IMR-90 (cell line): ENCODE results near the gene PATL2. TPM values are rescaled to one million over a fixed set of nuclear protein-coding genes. Genes with fewer than 3 reads are reported as not detected.
"Not testable (repeated sequence)": the region's sequence is repeated elsewhere in the genome, so short reads cannot be mapped to it uniquely, and the experiment has no call there.

ENCODE experiments used
- ATAC-seq: fragments of 200-7000 bp; cut with Tn5 transposase; 2 replicates; pipeline ENCODE4 v1.9.1; 2020; ENCODE audit warnings: low read depth, mild to moderate bottlenecking, moderate library complexity
- BruUV-seq: library from RNA; stranded (reverse); fragments of 400-500 nt; replicated peaks from 2 replicates; lab custom pipeline; 2021; lab: Mats Ljungman, UMichigan
- CTCF ChIA-PET: fragments of 300-600 bp; formaldehyde crosslinking; extraction: SDS; loops from one replicate; lab custom pipeline; 2021; ENCODE audit warnings: antibody characterized with exemption; lab: Yijun Ruan, JAX
- POLR2A ChIA-PET: fragments of 300-600 bp; sonication (Branson Sonifier 250); formaldehyde crosslinking; loops from one replicate; lab custom pipeline; 2022; ENCODE audit warnings: antibody characterized with exemption; ENCODE audit not compliant: unreplicated experiment; lab: Charles Lee
- DNase-seq: peaks from one replicate; pipeline ENCODE4 v3.0.0; 2013
- H2AFZ ChIP-seq: replicated peaks from 2 replicates; pipeline ENCODE3; 2013; ENCODE audit warnings: low read length, mild to moderate bottlenecking; ENCODE audit not compliant: poor library complexity
- H2AK5ac ChIP-seq: 2 replicates; pipeline ENCODE4 v1.6.1; 2013; ENCODE audit warnings: low read depth, low read length, inconsistent platforms
- H2AK9ac ChIP-seq: replicated peaks from 2 replicates; pipeline ENCODE3; 2013; ENCODE audit warnings: mild to moderate bottlenecking, low read depth, low read length, moderate library complexity; ENCODE audit not compliant: poor library complexity
- H2BK120ac ChIP-seq: 2 replicates; pipeline ENCODE4 v1.6.1; 2013; ENCODE audit warnings: low read depth, low read length, inconsistent platforms
- H2BK15ac ChIP-seq: 3 replicates; pipeline ENCODE4 v1.6.1; 2013; ENCODE audit warnings: low read depth, low read length, inconsistent platforms
- H2BK20ac ChIP-seq: 2 replicates; pipeline ENCODE4 v1.6.1; 2013; ENCODE audit warnings: low read depth, mild to moderate bottlenecking, inconsistent platforms, low read length, moderate library complexity
- H2BK5ac ChIP-seq: 2 replicates; pipeline ENCODE4 v1.6.1; 2013; ENCODE audit warnings: mild to moderate bottlenecking, low read depth, low read length, inconsistent platforms; ENCODE audit not compliant: poor library complexity, severe bottlenecking
- H3K14ac ChIP-seq: replicated peaks from 2 replicates; pipeline ENCODE4 v1.6.1; 2013; ENCODE audit warnings: low read depth, low read length, inconsistent platforms
- H3K18ac ChIP-seq: 2 replicates; pipeline ENCODE4 v1.6.1; 2013; ENCODE audit warnings: low read depth, low read length, control low read depth
- H3K23ac ChIP-seq: 2 replicates; pipeline ENCODE4 v1.6.1; 2013; ENCODE audit warnings: low read depth, low read length, inconsistent platforms
- H3K27ac ChIP-seq: 2 replicates; pipeline ENCODE4 v1.5.1; 2013; ENCODE audit warnings: mild to moderate bottlenecking, control low read depth, low read length; ENCODE audit not compliant: insufficient read depth
- H3K27me3 ChIP-seq: 2 replicates; pipeline ENCODE4 v1.6.1; 2013; ENCODE audit warnings: low read length; ENCODE audit not compliant: control insufficient read depth, insufficient read depth
- H3K36me3 ChIP-seq: 2 replicates; pipeline ENCODE4 v1.6.1; 2013; ENCODE audit warnings: low read length, mixed read lengths; ENCODE audit not compliant: control insufficient read depth, insufficient read depth
- H3K4ac ChIP-seq: 2 replicates; pipeline ENCODE4 v1.6.1; 2013; ENCODE audit warnings: low read depth, low read length, inconsistent platforms
- H3K4me1 ChIP-seq: 2 replicates; pipeline ENCODE4 v1.6.1; 2013; ENCODE audit warnings: low read length, mixed read lengths; ENCODE audit not compliant: control insufficient read depth, insufficient read depth
- H3K4me2 ChIP-seq: 2 replicates; pipeline ENCODE4 v1.6.1; 2013; ENCODE audit warnings: low read depth, mild to moderate bottlenecking, control low read depth, low read length, moderate library complexity
- H3K4me3 ChIP-seq: 2 replicates; pipeline ENCODE4 v1.5.1; 2013; ENCODE audit warnings: low read depth, mild to moderate bottlenecking, control low read depth, low read length, moderate library complexity; ENCODE audit not compliant: insufficient read depth
- H3K56ac ChIP-seq: 2 replicates; pipeline ENCODE4 v1.6.1; 2013; ENCODE audit warnings: low read length, inconsistent platforms; ENCODE audit not compliant: insufficient read depth; ENCODE audit errors: extremely low read depth
- H3K79me1 ChIP-seq, 2 experiments: 2 replicates each; pipeline ENCODE4 v1.6.1; 2013; ENCODE audit warnings: low read length in 2 of 2, inconsistent platforms in 1 of 2, low read depth in 1 of 2
- H3K9ac ChIP-seq: 2 replicates; pipeline ENCODE4 v1.6.1; 2013; ENCODE audit warnings: low read depth, low read length, control low read depth
- H3K9me1 ChIP-seq: 2 replicates; pipeline ENCODE4 v1.6.1; 2013; ENCODE audit warnings: low read length, inconsistent platforms; ENCODE audit not compliant: insufficient read depth
- H3K9me3 ChIP-seq: 2 replicates; pipeline ENCODE4 v1.6.1; 2013; ENCODE audit warnings: low read length; ENCODE audit not compliant: control insufficient read depth, insufficient read depth
- H4K20me1 ChIP-seq: 2 replicates; pipeline ENCODE4 v1.6.1; 2013; ENCODE audit warnings: low read length, inconsistent platforms; ENCODE audit not compliant: insufficient read depth
- H4K5ac ChIP-seq: 2 replicates; pipeline ENCODE4 v1.6.1; 2013; ENCODE audit warnings: mild to moderate bottlenecking, low read depth, low read length, control low read depth
- H4K8ac ChIP-seq, 2 experiments: 2 replicates each; pipeline ENCODE4 v1.6.1; 2013; ENCODE audit warnings: low read depth in 2 of 2, low read length in 2 of 2, control low read depth in 1 of 2, inconsistent platforms in 1 of 2
- H4K91ac ChIP-seq: 2 replicates; pipeline ENCODE4 v1.6.1; 2013; ENCODE audit warnings: low read depth, low read length, inconsistent platforms; ENCODE audit not compliant: insufficient read depth
- WGBS, 2 experiments: methylation state at CpG; one replicate each; pipeline versions ENCODE4 v1.1.5 to v1.1.7; 2013; ENCODE audit warnings: missing lambda C conversion rate in 2 of 2; ENCODE audit not compliant: insufficient read length in 1 of 2; ENCODE audit errors: extremely low coverage in 2 of 2; 5-methylcytosine and 5-hydroxymethylcytosine counted together
- dilution Hi-C: fragments of 300-500 bp; cut with HindIII; formaldehyde crosslinking; loops from one replicate; pipeline ENCODE4 v1.14.3; 2018; ENCODE audit warnings: low sequenced_read_pairs; ENCODE audit not compliant: unreplicated experiment
- in situ Hi-C: fragments of 300-500 bp; cut with MboI; formaldehyde crosslinking; loops from 3 replicates; pipeline ENCODE4 v1.14.3; 2019; ENCODE audit warnings: low sequenced_read_pairs, inconsistent platforms, mixed read lengths
- intact Hi-C: fragments of 100-400 bp; cut with micrococcal nuclease; formaldehyde crosslinking; loops from 2 replicates; pipeline ENCODE4 v1.10.0; 2022
- polyA plus RNA-seq, 3 experiments: library from polyadenylated mRNA; depleted of rRNA; stranded (reverse); fragments of >200 nt; gene quantifications; 2 replicates each; pipeline ENCODE4 v1.2.3, GENCODE V29; 2012; ENCODE audit warnings: low replicate concordance in 1 of 3
- total RNA-seq: library from RNA; depleted of rRNA; stranded (reverse); fragments of >200 nt; gene quantifications from 2 replicates; pipeline ENCODE4 v1.2.3, GENCODE V29; 2012

Gene PATL2
- total and polyA plus RNA-seq, 2 of the 4 experiments (the other 2 are of a cell fraction) = 0.10 TPM; not detected in 1

GRCh38 chr15:44689318-44689717, 21.8 kb downstream of the PATL2 start:
- H4K91ac ChIP-seq, CTCF ChIA-PET, H2AK5ac ChIP-seq, in situ Hi-C loops, H3K14ac ChIP-seq, H3K27me3 ChIP-seq, DNase-seq, H4K8ac ChIP-seq, dilution Hi-C loops, H3K18ac ChIP-seq, H3K9ac ChIP-seq, H3K4me2 ChIP-seq, H2BK20ac ChIP-seq, H2BK5ac ChIP-seq, intact Hi-C loops, H3K9me3 ChIP-seq, H3K27ac ChIP-seq, BruUV-seq, H3K9me1 ChIP-seq, H2AFZ ChIP-seq, H4K20me1 ChIP-seq, H4K5ac ChIP-seq, H3K4me3 ChIP-seq, H2AK9ac ChIP-seq, H3K23ac ChIP-seq, H3K56ac ChIP-seq, H3K79me1 ChIP-seq, H3K4ac ChIP-seq, H2BK120ac ChIP-seq, ATAC-seq, H3K36me3 ChIP-seq, H2BK15ac ChIP-seq, POLR2A ChIA-PET, H3K4me1 ChIP-seq: not testable (repeated sequence)
- no CpG with 5 or more reads among the region's 2 CpGs for WGBS, 2 experiments

DNA sequence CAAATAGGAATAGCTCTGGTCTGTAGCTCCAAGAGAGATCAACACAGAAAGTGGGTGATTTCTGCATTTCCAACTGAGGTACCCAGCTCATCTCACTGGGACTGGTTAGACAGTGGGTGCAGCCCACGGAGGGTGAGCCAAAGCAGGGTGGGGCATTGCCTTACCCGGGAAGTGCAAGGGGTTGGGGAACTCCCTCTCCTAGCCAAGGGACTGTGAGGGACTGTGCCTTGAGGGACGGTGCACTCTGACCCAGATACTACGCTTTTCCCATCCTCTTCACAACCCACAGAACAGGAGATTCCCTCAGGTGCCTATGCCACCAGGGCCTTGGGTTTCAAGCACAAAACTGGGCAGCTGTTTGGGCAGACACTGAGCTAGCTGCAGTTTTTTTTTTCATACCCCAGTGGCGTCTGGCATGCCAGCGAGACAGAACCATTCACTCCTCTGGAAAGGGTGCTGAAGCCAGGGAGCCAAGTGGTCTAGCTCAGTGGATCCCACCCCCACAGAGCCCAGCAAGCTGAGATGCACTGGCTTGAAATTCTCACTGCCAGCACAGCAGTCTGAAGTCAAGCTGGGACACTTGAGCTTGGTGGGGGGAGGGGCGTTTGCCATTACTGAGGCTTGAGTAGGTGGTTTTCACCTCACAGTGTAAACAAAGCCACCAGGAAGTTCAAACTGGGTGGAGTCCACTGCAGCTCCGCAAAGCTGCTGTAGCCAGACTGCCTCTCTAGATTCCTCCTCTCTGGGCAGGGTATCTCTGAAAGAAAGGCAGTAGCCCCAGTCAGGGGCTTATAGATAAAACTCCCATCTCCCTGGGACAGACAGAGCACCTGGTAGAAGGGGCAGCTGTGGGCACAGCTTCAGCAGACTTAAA, 28.1 kb downstream of the PATL2 start:
- dilution Hi-C loops, H2BK15ac ChIP-seq, H2BK20ac ChIP-seq, H4K8ac ChIP-seq, H2AK5ac ChIP-seq, H3K4me3 ChIP-seq, H3K18ac ChIP-seq, ATAC-seq, H3K9ac ChIP-seq, CTCF ChIA-PET, intact Hi-C loops, H3K9me3 ChIP-seq, DNase-seq, in situ Hi-C loops, H2BK120ac ChIP-seq, H3K27ac ChIP-seq, H3K14ac ChIP-seq, H4K5ac ChIP-seq, H3K9me1 ChIP-seq, H3K4me1 ChIP-seq, H2BK5ac ChIP-seq, H4K91ac ChIP-seq, H3K56ac ChIP-seq, H3K4ac ChIP-seq, H3K23ac ChIP-seq, H3K79me1 ChIP-seq, POLR2A ChIA-PET, H3K4me2 ChIP-seq, H3K36me3 ChIP-seq, H4K20me1 ChIP-seq, H2AK9ac ChIP-seq, BruUV-seq, H2AFZ ChIP-seq: not testable (repeated sequence)
- 94% methylated on average over 2 of the region's 8 CpGs; no CpG with 5 or more reads in 1 of the 2 experiments for WGBS, 2 experiments
- H3K27me3 ChIP-seq = peaks cover 14% of the 10 kb centered on the region
